Endothelial cell of umbilical vein (primary cell): Measurements from ENCODE around the gene GRWD1. TPM values are rescaled to one million over a fixed set of nuclear protein-coding genes. Genes with fewer than 3 reads are reported as not detected.

Experiments
- BruUV-seq: library from RNA; stranded (reverse); fragments of 400-500 nt; replicated peaks from 2 replicates; lab custom pipeline; 2021; lab: Mats Ljungman, UMichigan
- CTCF ChIA-PET: fragments of 300-600, 350-600 bp; sonication (Branson Sonifier 250); formaldehyde crosslinking; loops from one replicate; lab custom pipeline; 2021; ENCODE audit warnings: antibody characterized with exemption, inconsistent platforms; lab: Charles Lee
- POLR2A ChIA-PET: fragments of 300-600, 350-600 bp; sonication (Branson Sonifier 250); formaldehyde crosslinking; loops from one replicate; lab custom pipeline; 2021; ENCODE audit warnings: antibody characterized with exemption, inconsistent platforms; lab: Charles Lee
- DNase-seq: peaks from one replicate; pipeline ENCODE4 v3.0.0-alpha.2; 2011; ENCODE audit warnings: low read depth, low spot score
- FAIRE-seq: peaks from 2 replicates; lab custom pipeline; 2011; peaks lifted over from hg19 to GRCh38; lab: Jason Lieb, UNC
- H2AFZ ChIP-seq: 2 replicates; pipeline ENCODE4 v1.6.0; 2012; ENCODE audit warnings: low read depth, low read length, control low read depth, inconsistent platforms
- H3K27ac ChIP-seq: 2 replicates; pipeline ENCODE4 v1.5.1; 2011; ENCODE audit warnings: low read depth, mild to moderate bottlenecking, control low read depth, low read length, moderate library complexity; ENCODE audit not compliant: insufficient read depth
- H3K27me3 ChIP-seq, 2 experiments: 2 replicates each; pipeline versions ENCODE4 v1.6.0 to v1.6.1; 2011; ENCODE audit warnings: low read length in 2 of 2, mixed read lengths in 1 of 2; ENCODE audit not compliant: control insufficient read depth in 2 of 2, insufficient read depth in 2 of 2
- H3K36me3 ChIP-seq, 2 experiments: 2 replicates in 1 of 2; 3 replicates in 1 of 2; pipeline ENCODE4 v1.5.1; 2011; ENCODE audit warnings: low read length in 2 of 2, mild to moderate bottlenecking in 1 of 2, moderate library complexity in 1 of 2; ENCODE audit not compliant: control insufficient read depth in 2 of 2, insufficient read depth in 2 of 2; ENCODE audit errors: extremely low read depth in 1 of 2
- H3K4me1 ChIP-seq: 3 replicates; pipeline ENCODE4 v1.5.1; 2011; ENCODE audit warnings: mild to moderate bottlenecking, low read length; ENCODE audit not compliant: control insufficient read depth, insufficient read depth; ENCODE audit errors: extremely low read depth
- H3K4me2 ChIP-seq: 2 replicates; pipeline ENCODE4 v1.6.1; 2011; ENCODE audit warnings: low read length, control low read depth, mixed read lengths; ENCODE audit not compliant: insufficient read depth
- H3K4me3 ChIP-seq, 3 experiments: fragments of 200-600 bp in 1 of 3; sonication (generic), shearing (Covaris generic) in 1 of 3; replicated peaks in 1 of 3; 2 replicates each; pipeline ENCODE4 v1.5.1; 2011 to 2016; ENCODE audit warnings: control low read depth in 3 of 3, low read length in 3 of 3, mild to moderate bottlenecking in 2 of 3, inconsistent platforms in 1 of 3, low read depth in 1 of 3, moderate library complexity in 1 of 3; ENCODE audit not compliant: insufficient read depth in 1 of 3
- H3K79me2 ChIP-seq: 2 replicates; pipeline ENCODE4 v1.6.0; 2012; ENCODE audit warnings: low read length, inconsistent platforms; ENCODE audit not compliant: control insufficient read depth, insufficient read depth
- H3K9ac ChIP-seq: replicated peaks from 2 replicates; pipeline ENCODE3; 2011; ENCODE audit warnings: low read length, control low read depth; ENCODE audit not compliant: insufficient read depth; ENCODE audit errors: extremely low read depth
- H3K9me1 ChIP-seq: replicated peaks from 3 replicates; pipeline ENCODE4 v1.6.0; 2011; ENCODE audit warnings: mild to moderate bottlenecking, low read length; ENCODE audit not compliant: control insufficient read depth, insufficient read depth; ENCODE audit errors: extremely low read depth
- H3K9me3 ChIP-seq: replicated peaks from 2 replicates; pipeline ENCODE4 v1.5.1; 2012; ENCODE audit warnings: low read length, inconsistent platforms; ENCODE audit not compliant: control insufficient read depth, insufficient read depth
- H4K20me1 ChIP-seq: replicated peaks from 2 replicates; pipeline ENCODE3; 2011; ENCODE audit warnings: mild to moderate bottlenecking, low read length; ENCODE audit not compliant: control insufficient read depth, insufficient read depth; ENCODE audit errors: extremely low read depth
- MAX ChIP-seq: IDR thresholded peaks from 2 replicates; pipeline ENCODE4 v1.6.1; 2011; ENCODE audit not compliant: insufficient read depth, insufficient read length
- dilution Hi-C: fragments of 300-500 bp; cut with MboI; formaldehyde crosslinking; loops from one replicate; pipeline ENCODE4 v1.15.0; 2019; ENCODE audit warnings: low sequenced_read_pairs; ENCODE audit not compliant: extremely low pct_ligation_motif_present
- intact Hi-C: fragments of 100-400 bp; cut with micrococcal nuclease; formaldehyde crosslinking; loops from one replicate; pipeline ENCODE4 v1.10.0; 2022
- polyA plus RNA-seq, 4 experiments: library from polyadenylated mRNA; depleted of rRNA in 3 of 4; stranded (reverse) in 3 of 4; unstranded in 1 of 4; fragments of >200 nt; gene quantifications; 2 replicates each; pipeline versions ENCODE4 v1.2.1 to v1.2.3, GENCODE V29; 2011 to 2012; ENCODE audit warnings: missing spikeins in 1 of 4
- total RNA-seq: library from RNA; stranded (reverse); gene quantifications from 2 replicates; pipeline ENCODE4 v1.2.3, GENCODE V29; 2021
- TF ChIP-seq, protein P1 (sequence below), 2 donors: IDR thresholded peaks; 1 replicate in 1 of 2; 2 replicates in 1 of 2; pipeline ENCODE4 v1.5.1; 2011; ENCODE audit warnings: low read length in 2 of 2, mild to moderate bottlenecking in 2 of 2, moderate library complexity in 2 of 2, control low read depth in 1 of 2, inconsistent platforms in 1 of 2, low read depth in 1 of 2; ENCODE audit not compliant: insufficient read depth in 1 of 2; ENCODE audit errors: extremely low read depth in 1 of 2

GRWD1 gene
- total and polyA plus RNA-seq, 2 donors (not counting 3 experiments of a cell fraction or from before 2014, with no cell fraction given), result 26.3 to 52.7 TPM

- peak; percentile 65 for DNase-seq
- Histone ChIP-seq H2AFZ (no peak overlapping the region), H3K9me1 (no peaks in the 10 kb centered on the region), H3K27ac (no peak overlapping the region), H3K9ac (no peak overlapping the region), H3K79me2 (no peaks in the 10 kb centered on the region), H4K20me1 (no peaks in the 10 kb centered on the region), H3K27me3 (peaks cover 3 to 7% of the 10 kb centered on the region in 2 experiments), H3K4me2 (no peak overlapping the region), H3K36me3 (no peaks in the 10 kb centered on the region), H3K9me3 (no peaks in the 10 kb centered on the region), H3K4me3 (no peak overlapping the region), H3K4me1 (peaks cover 13% of the 10 kb centered on the region)
- ChIA-PET POLR2A (interaction anchor here (0.7 kb wide), 1 partner anchor 101 kb away, joined by 4 read pairs; no protein-coding TSS in a partner anchor), CTCF (interaction anchor here (0.6 to 5.3 kb wide), 31 partner anchors 8 to 218 kb away, joined by 3 to 203 read pairs (median 4); partner anchors contain the start of gene KDELR1)
- peak; percentile 83 for FAIRE-seq
- dilution Hi-C loops (no loop called here), intact Hi-C loops (loop anchor here (1.0 kb wide), 1 partner anchor 95 kb away; no protein-coding TSS in a partner anchor)
- TF ChIP-seq MAX, result no peak
- TF ChIP-seq, protein P1, sequence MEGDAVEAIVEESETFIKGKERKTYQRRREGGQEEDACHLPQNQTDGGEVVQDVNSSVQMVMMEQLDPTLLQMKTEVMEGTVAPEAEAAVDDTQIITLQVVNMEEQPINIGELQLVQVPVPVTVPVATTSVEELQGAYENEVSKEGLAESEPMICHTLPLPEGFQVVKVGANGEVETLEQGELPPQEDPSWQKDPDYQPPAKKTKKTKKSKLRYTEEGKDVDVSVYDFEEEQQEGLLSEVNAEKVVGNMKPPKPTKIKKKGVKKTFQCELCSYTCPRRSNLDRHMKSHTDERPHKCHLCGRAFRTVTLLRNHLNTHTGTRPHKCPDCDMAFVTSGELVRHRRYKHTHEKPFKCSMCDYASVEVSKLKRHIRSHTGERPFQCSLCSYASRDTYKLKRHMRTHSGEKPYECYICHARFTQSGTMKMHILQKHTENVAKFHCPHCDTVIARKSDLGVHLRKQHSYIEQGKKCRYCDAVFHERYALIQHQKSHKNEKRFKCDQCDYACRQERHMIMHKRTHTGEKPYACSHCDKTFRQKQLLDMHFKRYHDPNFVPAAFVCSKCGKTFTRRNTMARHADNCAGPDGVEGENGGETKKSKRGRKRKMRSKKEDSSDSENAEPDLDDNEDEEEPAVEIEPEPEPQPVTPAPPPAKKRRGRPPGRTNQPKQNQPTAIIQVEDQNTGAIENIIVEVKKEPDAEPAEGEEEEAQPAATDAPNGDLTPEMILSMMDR (IDR thresholded peaks at IDR 0.05; ENCODE audit: extremely low read depth in 1 of 2, insufficient read depth in 1 of 2, low read depth in 1 of 2, low read length in 2 of 2), result peak; percentile 95 to 99
- no TSS peak for BruUV-seq
Measured at GRCh38 chr19:48489608-48490216, 43.9 kb downstream of the GRWD1 start.
